Measurements from ENCODE around the gene DGKA.
A peak's percentile ranks its signal among the peaks of the same experiment; 100 is the strongest.
"Not testable (repeated sequence)": the region's sequence is repeated elsewhere in the genome, so short reads cannot be mapped to it uniquely, and the experiment has no call there.

Gene DGKA

GRCh38 chr12:55966408-55967281, 35.7 kb downstream of the DGKA start, which contains the start of gene CDK2:
Gene CDK2 (plus strand): TSS chr12:55966830. CDS start chr12:55967009, 179 bp downstream.
- peak; percentile 81 for DNase-seq (ENCODE audit: low read depth)

- no peak for DNase-seq (ENCODE audit: low read depth)
Observed at GRCh38 chr12:55969356-55969755, 38.4 kb downstream of the DGKA start.

GRCh38 chr12:55970775-55971174, 39.8 kb downstream of the DGKA start:
- DNase-seq (ENCODE audit: low read depth): no peak

- DNase-seq (ENCODE audit: low read depth): no peak
Observed at GRCh38 chr12:55972042-55972441, 41.1 kb downstream of the DGKA start.

DNA sequence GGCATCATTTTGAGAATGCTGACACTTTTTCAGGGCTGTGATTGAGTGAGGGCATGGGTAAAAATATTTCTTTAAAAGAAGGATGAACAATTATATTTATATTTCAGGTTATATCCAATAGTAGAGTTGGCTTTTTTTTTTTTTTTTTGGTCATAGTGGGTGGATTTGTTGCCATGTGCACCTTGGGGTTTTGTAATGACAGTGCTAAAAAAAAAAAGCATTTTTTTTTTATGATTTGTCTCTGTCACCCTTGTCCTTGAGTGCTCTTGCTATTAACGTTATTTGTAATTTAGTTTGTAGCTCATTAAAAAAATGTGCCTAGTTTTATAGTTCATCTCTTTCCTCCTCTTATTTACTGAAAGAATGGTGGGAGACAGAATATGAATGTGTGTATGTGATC, 41.5 kb downstream of the DGKA start:
- DNase-seq (ENCODE audit: low read depth): no peak

GRCh38 chr12:55972911-55973598, 42.1 kb downstream of the DGKA start:
- no peak for DNase-seq (ENCODE audit: low read depth)

- DNase-seq (ENCODE audit: low read depth): peak; percentile 96
Observed at GRCh38 chr12:55973599-55974307, 42.8 kb downstream of the DGKA start, which contains the start of gene RAB5B. Gene RAB5B (plus strand): TSS chr12:55974078. CDS start chr12:55986961, 12,883 bp downstream.

DNA sequence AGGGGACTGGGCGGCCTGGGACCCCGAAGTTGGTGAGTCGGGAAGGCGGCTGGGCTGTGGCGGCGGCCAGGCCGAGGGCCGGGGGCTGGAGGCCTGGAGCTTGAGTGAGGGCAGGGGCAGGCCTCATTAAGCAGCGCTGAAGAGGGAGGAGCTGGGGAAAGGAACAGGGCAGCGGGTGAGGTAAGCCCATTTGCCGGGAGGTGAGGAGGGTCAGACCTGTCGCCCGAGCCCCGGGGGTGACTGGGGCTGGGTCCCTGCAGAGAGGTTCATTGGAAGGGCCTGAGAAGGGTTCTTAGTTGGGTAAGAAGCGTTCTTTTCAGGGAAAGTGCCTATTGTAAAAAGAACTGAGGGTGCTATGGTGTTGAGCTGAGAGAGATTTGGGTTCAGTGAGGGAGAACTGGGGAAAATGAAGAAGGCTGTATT, 43.4 kb downstream of the DGKA start:
- no peak for DNase-seq (ENCODE audit: low read depth)

DNA sequence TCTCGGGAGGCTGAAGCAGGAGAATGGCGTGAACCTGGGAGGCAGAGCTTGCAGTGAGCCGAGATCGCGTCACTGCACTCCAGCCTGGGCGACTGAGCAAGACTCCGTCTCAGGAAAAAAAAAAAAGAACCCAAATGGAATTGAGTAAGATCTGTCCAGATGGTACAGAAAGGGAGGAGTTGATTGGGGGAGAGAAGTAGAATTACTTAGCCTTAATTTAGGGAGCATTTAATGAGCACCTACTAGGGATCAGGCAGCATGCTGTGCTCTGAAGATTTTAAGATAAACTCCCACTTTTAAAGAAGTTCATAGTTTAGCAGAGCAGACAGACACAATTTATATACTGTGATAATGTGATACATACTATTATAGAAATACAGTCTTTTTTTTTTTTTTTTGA, 47.4 kb downstream of the DGKA start:
- no peak for DNase-seq (ENCODE audit: low read depth)

DNA sequence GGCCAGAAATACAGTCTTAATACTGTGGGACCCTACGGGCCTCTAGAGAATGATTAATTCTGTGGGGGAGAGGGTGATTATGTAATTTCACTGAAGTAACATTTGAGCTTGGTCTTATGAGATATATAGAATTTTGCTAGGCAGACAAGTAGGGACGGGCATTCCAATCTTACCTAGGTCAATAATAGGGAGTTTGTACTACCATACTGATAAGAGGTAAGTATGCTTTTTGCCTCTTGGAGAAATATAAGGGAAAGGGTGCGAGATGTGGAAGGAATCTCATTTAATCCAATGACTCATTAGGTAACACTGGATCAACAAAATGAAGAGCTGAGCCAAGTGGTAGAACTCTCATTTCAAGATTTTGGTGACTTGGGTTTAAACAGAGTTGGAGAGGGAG, 48.1 kb downstream of the DGKA start:
- no peak for DNase-seq (ENCODE audit: low read depth)

DNA sequence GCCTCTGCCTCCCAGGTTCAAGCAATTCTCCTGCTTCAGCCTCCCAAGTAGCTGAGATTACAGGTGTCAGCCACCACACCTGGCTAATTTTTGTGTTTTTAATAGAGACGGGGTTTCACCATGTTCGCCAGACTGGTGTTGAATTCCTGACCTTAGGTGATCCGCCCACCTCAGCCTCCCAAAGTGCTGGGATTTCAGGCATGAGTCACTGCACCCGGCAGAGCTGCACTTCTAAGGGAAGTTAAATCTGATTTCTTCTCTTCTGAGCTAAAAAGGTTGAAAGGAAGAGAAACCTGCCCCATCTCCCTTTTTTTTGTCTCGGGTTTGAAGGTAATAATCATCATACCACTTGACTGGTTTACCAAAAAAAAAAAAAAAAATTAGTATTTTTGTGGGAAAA, 50.9 kb downstream of the DGKA start:
- DNase-seq (ENCODE audit: low read depth): not testable (repeated sequence)

- DNase-seq (ENCODE audit: low read depth): no peak
Observed at GRCh38 chr12:55982319-55982936, 51.5 kb downstream of the DGKA start.

DNA sequence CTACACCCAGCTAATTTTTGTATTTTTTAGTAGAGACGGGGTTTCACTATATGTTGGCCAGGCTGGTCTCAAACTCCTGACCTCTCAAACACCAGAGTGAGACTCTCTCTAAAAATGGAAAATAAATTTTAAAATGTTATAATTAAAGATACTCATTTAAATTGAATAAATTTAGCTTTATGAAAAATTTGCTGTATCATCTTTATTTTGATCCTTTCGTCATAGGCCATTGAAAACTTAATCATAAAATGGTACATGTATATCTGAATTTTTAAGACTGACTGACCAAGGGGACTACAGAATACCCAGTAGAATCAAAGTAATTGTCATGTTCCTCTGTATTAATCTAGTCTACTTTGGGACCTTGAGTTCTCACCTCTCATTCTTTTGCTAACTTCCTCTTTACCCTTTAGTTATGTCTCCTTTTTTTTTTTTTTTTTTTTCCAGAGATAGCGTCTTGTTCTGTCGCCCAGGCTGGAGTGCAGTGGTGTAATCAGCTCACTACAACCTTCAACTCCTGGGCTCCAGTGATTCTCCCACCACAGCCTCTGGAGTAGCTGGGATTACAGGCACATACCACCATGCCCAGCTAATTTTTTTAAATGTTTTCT, 52.4 kb downstream of the DGKA start:
- DNase-seq (ENCODE audit: low read depth): no peak

DNA sequence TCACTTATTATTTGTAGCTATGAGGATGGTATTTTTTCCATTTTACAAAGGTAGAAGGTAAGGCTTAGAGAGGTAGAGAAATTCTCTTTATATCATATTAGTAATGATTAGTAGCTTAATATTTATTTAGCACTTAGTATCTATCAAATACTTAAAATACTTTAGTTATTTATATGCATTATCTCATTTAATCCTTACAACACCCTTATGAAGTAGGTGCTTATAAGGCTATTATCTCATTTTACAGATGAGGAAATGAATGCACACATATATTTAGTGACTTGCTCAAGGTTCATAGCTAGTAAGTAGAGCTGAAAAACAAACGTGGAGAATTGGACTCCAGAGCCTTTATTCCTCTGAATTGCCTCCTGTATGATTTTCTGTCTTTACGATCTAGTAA, 53.9 kb downstream of the DGKA start:
- no peak for DNase-seq (ENCODE audit: low read depth)

DNA sequence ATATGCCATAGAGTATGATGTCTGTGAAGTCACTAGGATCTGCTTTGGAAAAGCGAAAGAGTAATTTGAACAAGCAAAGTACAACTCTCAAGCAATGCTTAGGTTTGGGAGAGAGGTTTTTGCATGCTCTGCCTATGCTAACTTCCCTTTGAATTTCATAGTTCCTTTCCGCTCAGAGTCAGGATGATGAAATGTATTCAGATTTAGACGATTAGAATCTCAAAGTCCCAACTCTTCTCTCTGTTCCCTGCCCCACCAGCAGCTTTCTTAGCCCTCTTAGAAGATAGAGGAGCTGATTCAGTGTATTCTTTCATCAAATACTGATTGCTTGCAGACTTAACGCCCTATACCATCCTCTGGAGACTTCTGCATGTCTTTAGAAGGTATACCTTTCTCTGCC, 54.4 kb downstream of the DGKA start:
- no peak for DNase-seq (ENCODE audit: low read depth)

DNA sequence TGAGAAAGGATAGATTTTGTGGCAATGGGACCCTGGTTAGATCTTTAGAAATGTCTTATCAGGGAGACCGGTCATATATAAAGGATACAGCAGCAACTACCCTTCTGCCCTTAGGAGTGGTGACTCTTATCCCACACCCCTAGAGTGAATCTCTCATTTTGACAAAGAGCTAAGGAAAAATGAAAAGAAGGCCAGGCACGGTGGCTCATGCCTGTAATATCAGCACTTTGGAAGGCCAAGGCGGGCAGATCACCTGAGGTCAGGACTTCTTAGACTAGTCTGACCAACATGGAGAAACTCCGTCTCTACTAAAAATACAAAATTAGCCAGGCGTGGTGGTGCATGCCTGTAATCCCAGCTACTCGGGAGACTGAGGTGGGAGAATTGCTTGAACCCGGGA, 55.0 kb downstream of the DGKA start:
- not testable (repeated sequence) for DNase-seq (ENCODE audit: low read depth)

GRCh38 chr12:55991110-55991509, 60.1 kb downstream of the DGKA start:
- DNase-seq (ENCODE audit: low read depth): no peak

- DNase-seq (ENCODE audit: low read depth): no peak
Observed at GRCh38 chr12:55993230-55993853, 62.4 kb downstream of the DGKA start.

DNA sequence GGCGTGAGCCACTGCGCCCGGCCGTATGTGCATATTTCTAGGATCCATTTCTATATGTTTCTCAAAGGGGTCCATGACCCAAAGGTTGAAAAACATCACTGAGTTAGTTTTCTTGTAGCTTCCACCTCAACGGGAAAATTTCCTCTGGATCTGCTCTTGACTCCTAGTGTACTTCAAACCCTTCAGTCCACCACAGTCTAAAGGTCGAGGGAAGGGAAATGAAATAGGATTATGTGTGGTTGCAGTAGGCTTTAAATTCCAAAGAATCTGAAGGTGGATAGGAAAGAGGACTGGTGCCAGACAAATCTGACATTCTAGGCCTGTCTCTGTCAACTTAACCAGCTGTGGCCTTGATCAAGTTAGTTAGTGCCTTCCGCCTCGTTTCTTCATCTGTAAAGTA, 64.4 kb downstream of the DGKA start:
- DNase-seq (ENCODE audit: low read depth): no peak

DNA sequence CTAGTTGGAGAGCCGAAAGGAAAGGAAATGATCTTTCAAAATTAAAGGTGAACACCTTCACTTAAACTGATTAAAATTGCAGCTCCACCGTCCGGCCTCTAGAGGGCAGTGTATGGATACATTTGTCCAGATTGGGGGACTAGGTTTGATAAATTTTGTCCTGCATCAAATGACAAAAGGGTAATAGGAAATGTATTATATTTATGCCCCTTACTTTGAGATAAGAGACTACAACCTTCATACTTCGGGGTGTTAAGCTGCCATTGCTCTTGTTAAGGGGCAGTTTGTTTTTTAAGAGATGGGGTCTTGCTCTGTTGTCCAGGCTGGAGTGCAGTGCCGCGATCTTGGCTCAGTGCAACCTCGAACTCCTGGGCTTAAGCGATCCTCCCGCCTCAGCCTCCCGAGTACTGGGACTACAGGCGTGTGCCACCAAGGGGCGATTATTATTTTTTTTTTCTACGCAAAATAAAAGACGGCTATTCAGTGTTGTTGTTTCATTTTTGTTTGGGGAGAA, 65.3 kb downstream of the DGKA start:
- peak; percentile 47 for DNase-seq (ENCODE audit: low read depth)

All from T follicular helper cell (primary cell).